LNCaP clone FGC (cell line): ENCODE results near the gene LIN28A.

ENCODE experiments used
- DNase-seq: peaks from one replicate; pipeline ENCODE4 v3.0.0-alpha.2; 2011; ENCODE audit warnings: low read depth
- H3K4me3 ChIP-seq: 2 replicates; pipeline ENCODE4 v1.5.1; 2011; ENCODE audit warnings: mild to moderate bottlenecking, low read depth, low read length, control low read depth
- CTCF ChIP-seq: IDR thresholded peaks from 2 replicates; pipeline ENCODE4 v1.5.1; 2012; ENCODE audit warnings: mild to moderate bottlenecking; ENCODE audit not compliant: control insufficient read depth, insufficient read depth; ENCODE audit errors: extremely low read depth

LIN28A gene, protein sequence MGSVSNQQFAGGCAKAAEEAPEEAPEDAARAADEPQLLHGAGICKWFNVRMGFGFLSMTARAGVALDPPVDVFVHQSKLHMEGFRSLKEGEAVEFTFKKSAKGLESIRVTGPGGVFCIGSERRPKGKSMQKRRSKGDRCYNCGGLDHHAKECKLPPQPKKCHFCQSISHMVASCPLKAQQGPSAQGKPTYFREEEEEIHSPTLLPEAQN

GRCh38 chr1:26410706-26411623 is at the start of gene LIN28A:
LIN28A (plus strand) TSS chr1:26410817; CDS start chr1:26410892, 75 bp downstream.
- no peak for TF ChIP-seq CTCF
- no peak for DNase-seq
- H3K4me3 ChIP-seq: no peak within 1 kb of the TSS

DNA sequence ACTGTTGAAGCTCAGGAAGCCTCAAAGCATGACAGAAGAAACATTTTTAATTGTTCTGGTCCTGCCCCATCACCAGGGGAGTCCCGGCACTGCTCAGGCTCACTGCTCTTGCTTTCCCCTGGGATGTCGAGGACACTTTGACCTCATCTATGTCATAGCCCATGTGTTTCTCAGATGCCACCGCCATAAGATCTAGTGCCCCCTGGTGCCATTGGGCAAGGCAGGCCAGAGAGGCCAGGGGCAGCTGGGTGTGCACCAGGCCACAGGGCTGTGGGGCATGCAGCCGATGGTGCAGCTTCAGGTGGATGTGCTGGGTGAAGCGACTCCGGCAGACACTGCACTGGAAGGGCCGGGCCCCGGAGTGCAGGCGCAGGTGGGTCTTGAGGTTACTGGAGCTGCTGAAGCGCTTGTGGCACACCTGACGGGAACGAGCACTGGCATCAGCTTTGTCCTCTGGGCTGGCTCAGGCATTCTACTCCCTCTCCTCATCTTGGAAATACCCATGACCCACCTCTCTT is 49.0 kb upstream of the LIN28A start:
- TF ChIP-seq CTCF: no peak
- no peak for DNase-seq
- no peak overlapping the region for H3K4me3 ChIP-seq

DNA sequence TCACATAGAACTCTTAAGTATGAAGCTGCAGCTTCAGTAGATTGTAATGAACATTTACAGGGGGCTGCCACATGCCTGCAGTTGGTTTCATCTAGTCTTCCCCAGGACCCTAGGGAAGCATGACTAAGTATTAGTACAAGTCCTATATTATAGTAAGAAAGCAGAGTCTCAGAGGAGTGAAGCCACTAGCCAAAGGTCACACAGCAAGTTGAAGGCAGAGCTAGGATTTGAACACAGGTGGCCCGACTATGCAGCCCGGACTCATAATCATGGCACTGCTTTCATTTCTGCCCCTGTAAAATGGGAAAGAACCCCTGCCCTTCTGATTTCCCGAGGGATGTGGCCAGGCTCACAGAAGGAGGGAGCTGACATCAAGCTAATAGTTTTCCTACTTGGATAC is 48.3 kb upstream of the LIN28A start:
- no peak for TF ChIP-seq CTCF
- H3K4me3 ChIP-seq: no peak overlapping the region
- DNase-seq: no peak

GRCh38 chr1:26363549-26364448 is 46.8 kb upstream of the LIN28A start:
- TF ChIP-seq CTCF: peak; percentile 71
- DNase-seq: no peak
- H3K4me3 ChIP-seq: no peak overlapping the region

DNA sequence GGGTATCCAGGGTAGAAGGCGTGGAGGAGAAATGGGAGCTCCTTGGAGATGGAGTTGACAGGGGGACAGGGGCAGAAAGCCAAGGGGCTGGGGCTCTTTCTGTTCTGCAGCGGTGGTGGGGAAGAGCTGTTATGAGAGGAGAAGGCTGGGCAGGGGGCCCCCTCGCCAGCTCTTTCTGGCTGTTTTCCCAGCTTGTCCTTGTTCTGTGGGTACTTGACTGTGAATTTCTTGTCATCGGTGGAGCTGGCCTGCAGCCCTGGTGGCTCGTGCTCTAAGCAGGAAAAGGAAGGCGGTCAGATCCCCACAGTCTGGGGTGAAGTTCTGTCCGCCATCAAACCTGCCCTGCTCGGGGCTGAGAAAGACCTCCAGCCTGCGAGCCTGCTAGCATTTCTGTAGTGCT is 45.7 kb upstream of the LIN28A start:
- no peak for DNase-seq
- TF ChIP-seq CTCF: no peak
- H3K4me3 ChIP-seq: no peak overlapping the region

DNA sequence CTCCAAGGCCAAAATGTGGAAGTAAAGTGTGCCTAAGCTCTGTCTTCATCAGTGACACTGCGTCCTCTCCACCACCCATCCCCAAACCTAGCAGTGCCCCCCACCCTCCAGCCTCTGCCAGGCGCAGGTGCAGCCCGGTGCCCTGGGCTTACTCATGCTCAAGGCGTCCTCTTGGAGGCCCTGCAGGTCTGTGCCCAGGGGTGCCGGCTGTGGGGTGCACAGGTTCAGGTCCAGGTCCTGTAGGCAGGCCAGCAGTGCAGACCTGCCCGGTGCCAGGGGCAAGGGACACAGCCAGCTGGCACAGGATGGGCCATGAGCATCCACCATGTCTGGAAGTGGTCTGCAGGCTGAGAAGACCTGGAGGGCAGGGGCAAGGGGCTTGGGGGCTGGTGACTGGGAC is 43.2 kb upstream of the LIN28A start:
- no peak overlapping the region for H3K4me3 ChIP-seq
- TF ChIP-seq CTCF: no peak
- DNase-seq: no peak
